H1 (cell line): Measurements from ENCODE around the gene AADACL2. TPM values are rescaled to one million over a fixed set of nuclear protein-coding genes. Genes with fewer than 3 reads are reported as not detected.

ENCODE experiments used
- CTCF ChIA-PET: fragments of 300-600 bp; sonication (Branson Sonifier 250); formaldehyde crosslinking; loops from one replicate; lab custom pipeline; 2021; ENCODE audit not compliant: partially characterized antibody; lab: Charles Lee
- POLR2A ChIA-PET: fragments of 300-600 bp; sonication (Branson Sonifier 250); formaldehyde crosslinking; loops from one replicate; lab custom pipeline; 2021; ENCODE audit warnings: inconsistent platforms; ENCODE audit not compliant: partially characterized antibody; lab: Charles Lee
- DNase-seq, 2 experiments: peaks; one replicate each; pipeline versions ENCODE4 v3.0.0 to v3.0.0-alpha.2; 2010 to 2022; ENCODE audit warnings: low spot score in 2 of 2, low read depth in 1 of 2, mixed read lengths in 1 of 2
- FAIRE-seq: peaks from 2 replicates; lab custom pipeline; 2011; peaks lifted over from hg19 to GRCh38; lab: Jason Lieb, UNC
- H2AFZ ChIP-seq: 2 replicates; pipeline ENCODE4 v1.8.1; 2012; ENCODE audit warnings: low read length, inconsistent platforms
- H2AK5ac ChIP-seq: 2 replicates; pipeline ENCODE4 v1.6.1; 2013; ENCODE audit warnings: low read depth, low read length
- H2BK120ac ChIP-seq: replicated peaks from 2 replicates; pipeline ENCODE3; 2013; ENCODE audit warnings: low read depth, low read length, inconsistent platforms
- H2BK12ac ChIP-seq: 2 replicates; pipeline ENCODE4 v1.6.1; 2013; ENCODE audit warnings: low read depth, low read length
- H2BK15ac ChIP-seq: 2 replicates; pipeline ENCODE4 v1.6.1; 2013; ENCODE audit warnings: low read length
- H2BK20ac ChIP-seq: 2 replicates; pipeline ENCODE4 v1.6.1; 2013; ENCODE audit warnings: low read length
- H2BK5ac ChIP-seq: 2 replicates; pipeline ENCODE4 v1.6.1; 2013; ENCODE audit warnings: low read depth, low read length
- H3K14ac ChIP-seq: 2 replicates; pipeline ENCODE4 v1.6.1; 2013; ENCODE audit warnings: inconsistent platforms; ENCODE audit not compliant: insufficient read length
- H3K18ac ChIP-seq: 2 replicates; pipeline ENCODE4 v1.6.1; 2013; ENCODE audit warnings: low read length; ENCODE audit errors: extremely low read depth
- H3K23ac ChIP-seq: 2 replicates; pipeline ENCODE4 v1.6.1; 2013; ENCODE audit warnings: inconsistent platforms; ENCODE audit not compliant: insufficient read length
- H3K23me2 ChIP-seq: 2 replicates; pipeline ENCODE4 v1.6.1; 2013; ENCODE audit warnings: low read depth, low read length
- H3K27ac ChIP-seq: 2 replicates; pipeline ENCODE4 v1.6.1; 2011; ENCODE audit warnings: low read depth, low read length, inconsistent platforms
- H3K27me3 ChIP-seq, 4 experiments: replicated peaks in 1 of 4; 1 replicate in 1 of 4; 2 replicates in 3 of 4; pipeline versions ENCODE4 v1.6.1 to v1.8.1; 2011 to 2013; ENCODE audit warnings: low read length in 3 of 4, mild to moderate bottlenecking in 3 of 4, inconsistent platforms in 2 of 4, mixed read lengths in 2 of 4, moderate library complexity in 1 of 4; ENCODE audit not compliant: control insufficient read depth in 3 of 4, insufficient read depth in 3 of 4; ENCODE audit errors: extremely low read depth in 1 of 4
- H3K36me3 ChIP-seq, 4 experiments: 2 replicates each; pipeline versions ENCODE4 v1.6.1 to v1.8.1; 2011 to 2013; ENCODE audit warnings: mild to moderate bottlenecking in 4 of 4, low read length in 3 of 4, moderate library complexity in 2 of 4, control low read depth in 1 of 4, inconsistent platforms in 1 of 4; ENCODE audit not compliant: insufficient read depth in 4 of 4, control insufficient read depth in 2 of 4
- H3K4ac ChIP-seq: replicated peaks from 2 replicates; pipeline ENCODE3; 2013; ENCODE audit warnings: low read length, low read depth, mixed read lengths, inconsistent platforms; ENCODE audit not compliant: insufficient read length
- H3K4me1 ChIP-seq, 4 experiments: replicated peaks in 1 of 4; 1 replicate in 1 of 4; 2 replicates in 3 of 4; pipeline versions ENCODE4 v1.6.1 to v1.8.1; 2011 to 2013; ENCODE audit warnings: low read length in 3 of 4, inconsistent platforms in 2 of 4, mixed read lengths in 1 of 4; ENCODE audit not compliant: insufficient read depth in 4 of 4, control insufficient read depth in 3 of 4
- H3K4me2 ChIP-seq, 2 experiments: 2 replicates each; pipeline versions ENCODE4 v1.6.1 to v1.8.1; 2011 to 2013; ENCODE audit warnings: low read depth in 2 of 2, low read length in 2 of 2, control low read depth in 1 of 2, inconsistent platforms in 1 of 2, mild to moderate bottlenecking in 1 of 2; ENCODE audit not compliant: insufficient read depth in 1 of 2
- H3K4me3 ChIP-seq, 4 experiments: fragments of 200-600, 300-600 bp in 1 of 4; sonication (generic), shearing (Covaris generic), sonication (Bioruptor Twin) in 1 of 4; 2 replicates each; pipeline versions ENCODE4 v1.5.1 to v1.8.1; 2011 to 2016; ENCODE audit warnings: low read length in 4 of 4, low read depth in 3 of 4, control low read depth in 2 of 4, inconsistent platforms in 2 of 4, mild to moderate bottlenecking in 2 of 4, mixed read lengths in 1 of 4, moderate library complexity in 1 of 4; ENCODE audit not compliant: insufficient read depth in 2 of 4; ENCODE audit errors: extremely low read depth in 1 of 4
- H3K56ac ChIP-seq: replicated peaks from 2 replicates; pipeline ENCODE3; 2013; ENCODE audit warnings: low read depth, mild to moderate bottlenecking, mixed read lengths, low read length, inconsistent platforms; ENCODE audit not compliant: insufficient read length
- H3K79me1 ChIP-seq: 2 replicates; pipeline ENCODE4 v1.6.1; 2013; ENCODE audit warnings: low read depth, low read length, control low read depth
- H3K79me2 ChIP-seq, 2 experiments: 2 replicates each; pipeline versions ENCODE4 v1.6.1 to v1.8.1; 2012 to 2013; ENCODE audit warnings: low read length in 2 of 2, mild to moderate bottlenecking in 2 of 2, inconsistent platforms in 1 of 2; ENCODE audit not compliant: insufficient read depth in 2 of 2, control insufficient read depth in 1 of 2
- H3K9ac ChIP-seq, 4 experiments: replicated peaks in 1 of 4; 1 replicate in 1 of 4; 2 replicates in 3 of 4; pipeline versions ENCODE4 v1.6.1 to v1.8.1; 2011 to 2013; ENCODE audit warnings: low read depth in 3 of 4, low read length in 3 of 4, control low read depth in 2 of 4, mild to moderate bottlenecking in 2 of 4, moderate library complexity in 2 of 4, inconsistent platforms in 1 of 4; ENCODE audit errors: extremely low read depth in 1 of 4
- H3K9me3 ChIP-seq, 2 experiments: 2 replicates each; pipeline versions ENCODE4 v1.6.1 to v1.8.1; 2012 to 2013; ENCODE audit warnings: mild to moderate bottlenecking in 2 of 2, moderate library complexity in 2 of 2, control low read depth in 1 of 2, inconsistent platforms in 1 of 2, low read depth in 1 of 2, low read length in 1 of 2, mixed read lengths in 1 of 2; ENCODE audit not compliant: insufficient read depth in 2 of 2
- H4K20me1 ChIP-seq, 2 experiments: replicated peaks in 1 of 2; 2 replicates each; pipeline versions ENCODE3 to v1.8.1; 2011 to 2013; ENCODE audit warnings: inconsistent platforms in 2 of 2, low read length in 2 of 2, mild to moderate bottlenecking in 1 of 2; ENCODE audit not compliant: insufficient read depth in 2 of 2, control insufficient read depth in 1 of 2
- H4K5ac ChIP-seq: 2 replicates; pipeline ENCODE4 v1.6.1; 2013; ENCODE audit warnings: low read length, low read depth, mixed read lengths, inconsistent platforms; ENCODE audit not compliant: insufficient read length
- H4K8ac ChIP-seq: 2 replicates; pipeline ENCODE4 v1.8.0; 2013; ENCODE audit warnings: mild to moderate bottlenecking, moderate library complexity, low read length, inconsistent platforms; ENCODE audit not compliant: insufficient read depth; ENCODE audit errors: extremely low read depth
- H4K91ac ChIP-seq: replicated peaks from 2 replicates; pipeline ENCODE3; 2013; ENCODE audit warnings: low read length, mixed read lengths, inconsistent platforms; ENCODE audit not compliant: insufficient read length
- WGBS, 2 experiments: shearing (Covaris generic) in 1 of 2; methylation state at CpG; one replicate each; pipeline versions ENCODE4 v1.1.6 to v1.1.7; 2013 to 2015; ENCODE audit warnings: low lambda C conversion rate in 2 of 2, mixed read lengths in 2 of 2, inconsistent platforms in 1 of 2, low coverage in 1 of 2, missing lambda C conversion rate in 1 of 2; ENCODE audit not compliant: insufficient replicate concordance in 2 of 2, insufficient coverage in 1 of 2, insufficient read length in 1 of 2; ENCODE audit errors: extremely low coverage in 1 of 2, missing lambda C conversion rate in 1 of 2; 5-methylcytosine and 5-hydroxymethylcytosine counted together
- polyA plus RNA-seq, 7 experiments: library from polyadenylated mRNA; depleted of rRNA in 3 of 7; stranded (reverse) in 5 of 7; unstranded in 2 of 7; fragments of >200 nt in 5 of 7; fragments of 200-250 nt in 2 of 7; gene quantifications; 1 replicate in 5 of 7; 2 replicates in 1 of 7; 4 replicates in 1 of 7; pipeline versions ENCODE4 v1.2.1 to v1.2.3, GENCODE V29; 2011 to 2013; ENCODE audit warnings: missing spikeins in 2 of 7, mixed read lengths in 2 of 7
- total RNA-seq: library from RNA; stranded (reverse); fragmentation: NEBNext Ultra II Directional; extraction: Animal tissue kit (Norgen Biotek cat#: 25700); gene quantifications from 2 replicates; pipeline ENCODE4 v1.2.1, GENCODE V29; 2021

The AADACL2 gene
- total and polyA plus RNA-seq, 2 of the 8 experiments (the other 6 are each of a cell fraction or from before 2014, with no cell fraction given), result not detected

DNA sequence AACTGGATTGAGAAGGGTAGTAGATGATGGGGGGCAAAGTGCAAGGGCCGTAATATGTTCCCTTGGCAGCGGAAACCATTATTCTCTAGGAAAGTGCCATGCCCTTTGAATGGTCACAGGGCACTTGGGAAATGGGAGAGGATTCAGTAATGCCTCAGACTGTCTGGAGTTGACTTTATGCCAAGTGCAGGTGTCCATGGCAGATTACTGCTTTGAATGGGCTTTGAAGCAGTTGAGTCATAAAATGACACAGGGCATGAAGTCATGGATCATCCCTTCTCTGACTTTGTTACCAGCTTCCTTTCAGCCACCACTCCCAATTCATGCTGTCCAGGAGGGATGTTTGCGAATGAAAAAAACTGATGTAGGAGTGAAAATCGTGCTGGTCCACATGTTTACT lies 20.1 kb downstream of the AADACL2 start:
- Histone ChIP-seq H4K91ac (no peak overlapping the region), H3K4ac (no peak overlapping the region), H4K20me1 (no peaks in the 10 kb centered on the region), H3K4me2 (no peak overlapping the region), H3K56ac (no peak overlapping the region), H3K79me1 (no peaks in the 10 kb centered on the region), H2AK5ac (no peak overlapping the region), H3K23ac (no peak overlapping the region), H3K36me3 (no peaks in the 10 kb centered on the region), H3K27ac (no peak overlapping the region), H4K5ac (no peak overlapping the region), H2BK12ac (no peak overlapping the region), H3K23me2 (no peaks in the 10 kb centered on the region), H3K9ac (no peak overlapping the region), H3K14ac (no peak overlapping the region), H2BK5ac (no peak overlapping the region), H2BK20ac (no peak overlapping the region), H3K27me3 (peaks cover 0 to 1% (median 0%) of the 10 kb centered on the region in 4 experiments; a peak in 1 of 7 replicates), H3K9me3 (no peaks in the 10 kb centered on the region), H3K18ac (no peak overlapping the region), H2BK15ac (no peak overlapping the region), H3K79me2 (no peaks in the 10 kb centered on the region), H2AFZ (no peak overlapping the region), H3K4me3 (no peak overlapping the region), H3K4me1 (no peaks in the 10 kb centered on the region), H4K8ac (no peak overlapping the region), H2BK120ac (no peak overlapping the region)
- no peak for FAIRE-seq
- no peak for DNase-seq
- CTCF ChIA-PET, result interaction anchor here (1.6 kb wide), 1 partner anchor 286 kb away, joined by 3 read pairs; no protein-coding TSS in a partner anchor
- 95% methylated on average over 4 of the region's 4 CpGs; no CpG with 5 or more reads in 1 of the 2 experiments for WGBS, 2 experiments
- POLR2A ChIA-PET, result no interaction called here
